Choroid plexus epithelial cell (primary cell): ENCODE measurements around the gene MNAT1.

Experiments used
- DNase-seq: peaks from one replicate; pipeline ENCODE4 v3.0.0-alpha.2; 2010; ENCODE audit warnings: low read depth
- H3K4me3 ChIP-seq: 2 replicates; pipeline ENCODE4 v1.5.1; 2011; ENCODE audit warnings: low read depth, mild to moderate bottlenecking, control low read depth, low read length, moderate library complexity
- TF ChIP-seq, protein P1 (sequence below): conservative IDR thresholded peaks from 2 replicates; pipeline ENCODE4 v1.5.1; 2011; ENCODE audit warnings: low read depth, mild to moderate bottlenecking, control low read depth, inconsistent platforms, low read length, moderate library complexity

MNAT1 gene

DNA sequence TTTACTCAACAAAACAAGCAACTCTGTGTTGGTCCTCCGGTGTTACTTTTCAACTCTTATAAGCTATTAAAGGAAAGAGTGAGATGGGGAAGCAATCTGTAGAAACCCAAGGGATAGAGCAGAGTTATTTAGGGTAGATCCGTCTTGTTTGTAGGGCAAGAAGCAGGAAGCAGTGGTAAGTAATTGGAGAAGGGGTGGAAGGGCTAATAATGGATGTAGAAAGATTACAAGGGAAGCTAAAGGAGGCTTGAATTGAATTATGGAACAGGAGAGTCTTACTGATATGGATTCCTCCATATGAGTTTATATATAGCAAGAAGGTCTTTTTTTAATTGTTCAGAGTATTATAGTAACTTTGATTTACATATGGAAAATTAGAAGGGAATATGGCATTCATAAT lies 72.7 kb downstream of the MNAT1 start:
- no peak for DNase-seq

DNA sequence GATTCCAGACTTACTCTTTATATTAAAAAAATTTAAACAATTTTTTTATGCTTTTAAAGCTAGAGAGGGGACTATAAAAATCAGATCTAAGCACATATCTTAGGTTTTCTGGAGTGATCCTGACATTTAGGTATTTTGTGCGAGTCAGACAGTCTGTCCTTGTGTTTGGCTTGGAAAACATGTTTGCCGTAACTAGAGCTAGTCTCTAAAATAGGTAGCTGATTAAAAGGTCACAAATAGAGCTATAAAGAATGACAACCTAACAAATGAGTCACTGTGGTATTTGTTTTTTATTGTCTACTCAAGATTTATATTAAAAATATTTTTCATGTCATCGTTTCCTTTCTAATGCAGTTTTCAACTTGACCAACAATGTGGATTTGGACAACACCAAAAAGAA lies 73.4 kb downstream of the MNAT1 start:
- TF ChIP-seq, protein P1, sequence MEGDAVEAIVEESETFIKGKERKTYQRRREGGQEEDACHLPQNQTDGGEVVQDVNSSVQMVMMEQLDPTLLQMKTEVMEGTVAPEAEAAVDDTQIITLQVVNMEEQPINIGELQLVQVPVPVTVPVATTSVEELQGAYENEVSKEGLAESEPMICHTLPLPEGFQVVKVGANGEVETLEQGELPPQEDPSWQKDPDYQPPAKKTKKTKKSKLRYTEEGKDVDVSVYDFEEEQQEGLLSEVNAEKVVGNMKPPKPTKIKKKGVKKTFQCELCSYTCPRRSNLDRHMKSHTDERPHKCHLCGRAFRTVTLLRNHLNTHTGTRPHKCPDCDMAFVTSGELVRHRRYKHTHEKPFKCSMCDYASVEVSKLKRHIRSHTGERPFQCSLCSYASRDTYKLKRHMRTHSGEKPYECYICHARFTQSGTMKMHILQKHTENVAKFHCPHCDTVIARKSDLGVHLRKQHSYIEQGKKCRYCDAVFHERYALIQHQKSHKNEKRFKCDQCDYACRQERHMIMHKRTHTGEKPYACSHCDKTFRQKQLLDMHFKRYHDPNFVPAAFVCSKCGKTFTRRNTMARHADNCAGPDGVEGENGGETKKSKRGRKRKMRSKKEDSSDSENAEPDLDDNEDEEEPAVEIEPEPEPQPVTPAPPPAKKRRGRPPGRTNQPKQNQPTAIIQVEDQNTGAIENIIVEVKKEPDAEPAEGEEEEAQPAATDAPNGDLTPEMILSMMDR, result no peak
- H3K4me3 ChIP-seq, result no peak overlapping the region
- DNase-seq, result peak; percentile 10

More for the DNA sequence above, 72.7 kb downstream of the MNAT1 start:
- TF ChIP-seq, protein P1, result no peak
- H3K4me3 ChIP-seq, result no peak overlapping the region

DNA sequence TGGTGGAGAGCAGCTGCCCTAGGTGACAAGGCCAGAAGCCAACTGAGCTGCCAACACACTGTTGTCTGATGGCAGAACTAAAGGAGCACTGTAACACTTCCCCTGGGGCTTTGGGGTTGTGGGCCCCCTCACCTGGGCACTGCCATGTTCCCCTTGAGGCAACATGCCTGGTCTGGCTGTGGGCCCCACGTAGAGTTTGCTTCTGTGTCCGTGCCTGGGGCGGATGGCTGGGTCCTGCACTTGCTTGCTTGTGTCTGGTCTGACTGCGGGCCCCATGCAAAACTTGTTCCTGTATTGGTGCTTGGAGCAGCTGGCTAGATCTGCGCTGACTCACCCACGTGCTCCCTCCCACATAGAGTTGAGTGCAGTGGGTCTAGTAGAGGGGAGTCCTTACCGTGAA lies 78.4 kb downstream of the MNAT1 start:
- no peak overlapping the region for H3K4me3 ChIP-seq
- no peak for DNase-seq
- TF ChIP-seq, protein P1, result no peak

DNA sequence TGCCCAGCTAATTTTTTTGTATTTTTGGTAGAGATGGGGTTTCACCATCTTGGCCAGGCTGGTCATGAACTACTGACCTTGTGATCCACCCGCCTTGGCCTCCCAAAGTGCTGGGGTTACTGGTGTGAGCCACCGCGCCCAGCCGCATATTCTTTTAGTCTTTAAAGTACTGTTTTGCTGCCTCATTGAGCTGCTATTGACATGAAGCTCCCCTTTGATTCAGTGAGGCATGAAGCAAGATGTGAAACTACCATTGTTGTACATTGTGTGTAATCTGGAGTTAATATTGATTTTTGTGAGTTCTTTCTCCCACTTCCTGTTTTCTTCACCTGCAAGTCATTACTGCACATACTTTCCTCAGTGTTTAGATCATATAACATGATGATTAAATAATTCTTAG lies 80.8 kb downstream of the MNAT1 start:
- no peak overlapping the region for H3K4me3 ChIP-seq
- TF ChIP-seq, protein P1, result no peak

DNA sequence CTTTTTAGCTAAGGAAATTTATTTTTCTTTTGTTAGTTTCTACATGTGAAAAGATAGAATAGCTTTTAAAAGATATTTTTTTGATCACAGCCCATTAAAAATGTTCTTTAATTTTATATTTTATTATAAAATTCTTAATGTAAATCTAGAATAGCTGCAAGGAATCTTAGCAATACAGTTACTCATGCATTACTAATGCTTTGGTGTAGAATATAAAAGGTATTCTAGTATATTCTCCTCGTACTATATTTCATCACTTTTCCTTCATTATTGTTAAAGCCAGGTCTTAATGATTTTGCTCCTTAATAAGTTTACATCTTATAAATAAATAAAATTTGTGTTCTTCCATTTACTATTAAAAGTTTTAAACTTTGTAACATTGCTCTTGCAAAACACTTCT lies 82.6 kb downstream of the MNAT1 start:
- TF ChIP-seq, protein P1, result no peak
- no peak overlapping the region for H3K4me3 ChIP-seq
- DNase-seq, result no peak

More for the DNA sequence above, 80.8 kb downstream of the MNAT1 start:
- no peak for DNase-seq

DNA sequence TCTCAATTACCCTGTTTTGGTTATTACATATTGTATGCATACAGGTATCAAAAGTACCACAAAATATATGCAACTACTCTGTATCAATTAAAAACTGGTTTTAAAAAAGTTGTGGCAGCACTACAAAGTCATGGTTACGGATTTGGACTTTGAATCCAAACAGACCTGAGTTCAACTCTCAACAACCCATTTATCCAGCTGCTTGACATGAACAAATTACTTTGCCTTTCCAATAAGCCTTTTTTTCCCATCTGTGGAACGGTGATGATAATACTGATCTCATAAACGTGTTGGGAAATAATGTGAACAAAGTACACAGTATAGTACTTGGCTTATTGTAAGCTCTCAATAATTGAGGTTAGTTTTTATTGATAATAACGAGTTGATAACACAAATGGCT lies 85.0 kb downstream of the MNAT1 start:
- H3K4me3 ChIP-seq, result no peak overlapping the region
- TF ChIP-seq, protein P1, result no peak
- no peak for DNase-seq

DNA sequence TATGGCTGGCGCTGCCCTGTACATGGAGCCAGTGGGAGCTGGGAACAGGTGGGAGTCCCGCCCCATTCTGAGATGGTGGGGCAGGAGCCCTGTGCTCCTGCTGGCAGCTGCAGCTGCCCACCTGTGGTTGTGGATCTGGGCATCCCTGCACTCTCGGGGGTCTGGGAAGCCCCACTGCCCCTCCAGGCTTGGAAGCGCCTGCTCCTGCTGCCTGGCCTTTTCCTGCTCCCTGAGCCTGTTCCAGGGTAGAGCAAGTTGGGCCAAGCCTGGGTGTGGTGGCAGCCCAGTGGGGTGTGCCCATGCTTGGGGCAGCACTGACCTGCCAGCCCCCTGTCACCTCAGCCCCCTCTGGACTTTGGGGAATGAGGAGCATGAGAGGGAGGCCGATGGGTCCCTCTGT lies 104.0 kb downstream of the MNAT1 start:
- no peak for DNase-seq
- H3K4me3 ChIP-seq, result no peak overlapping the region
- TF ChIP-seq, protein P1, result no peak
